Thyroid gland (tissue), 4 donors: Measurements from ENCODE around the gene ZNF107. TPM values are rescaled to one million over a fixed set of nuclear protein-coding genes. Genes with fewer than 3 reads are reported as not detected.

Source experiments
- DNase-seq, 2 donors: peaks; one replicate each; pipeline ENCODE4 v3.0.0-alpha.2; 2019
- H3K27ac ChIP-seq, 3 donors: fragments of 200-600 bp; sonication (generic); 1 replicate in 2 of 3; 2 replicates in 1 of 3; pipeline ENCODE4 v1.5.1; 2016 to 2019; ENCODE audit warnings: mild to moderate bottlenecking in 1 of 3, moderate library complexity in 1 of 3
- H3K27me3 ChIP-seq: fragments of 200-600 bp; sonication (generic); one replicate; pipeline ENCODE4 v1.5.1; 2019
- H3K36me3 ChIP-seq, 2 donors: fragments of 200-600 bp; sonication (generic); one replicate each; pipeline ENCODE4 v1.5.1; 2016 to 2019
- H3K4me1 ChIP-seq, 2 donors: fragments of 200-600 bp; sonication (generic); one replicate each; pipeline ENCODE4 v1.5.1; 2017 to 2019
- H3K4me3 ChIP-seq, 3 donors: fragments of 200-600 bp; sonication (generic); replicated peaks in 1 of 3; 1 replicate in 2 of 3; 2 replicates in 1 of 3; pipeline ENCODE4 v1.5.1; 2016; ENCODE audit warnings: mild to moderate bottlenecking in 1 of 3
- H3K9me3 ChIP-seq: fragments of 200-600 bp; sonication (generic); one replicate; pipeline ENCODE4 v1.5.1; 2017
- POLR2A ChIP-seq, 2 donors: fragments of 450-650 bp; IDR thresholded peaks; one replicate each; pipeline ENCODE4 v1.6.1; 2017; ENCODE audit warnings: antibody characterized with exemption in 2 of 2, mild to moderate bottlenecking in 2 of 2, moderate library complexity in 1 of 2
- WGBS, 2 donors: methylation state at CpG; one replicate each; pipeline ENCODE4 v1.1.5; 2017; 5-methylcytosine and 5-hydroxymethylcytosine counted together
- intact Hi-C: fragments of 100-400 bp; cut with DNase I; formaldehyde crosslinking; loops from one replicate; pipeline ENCODE4 v1.15.1; 2023
- microRNA-seq: library from miRNA; unstranded; fragments of <30 nt; microRNA quantifications from one replicate; pipeline ENCODE4, GENCODE V29; 2016
- small RNA-seq: library from RNA; depleted of rRNA; stranded (forward); fragments of <200 nt; gene quantifications from one replicate; pipeline ENCODE3, GENCODE V24; 2016
- total RNA-seq, 4 donors: library from RNA; depleted of rRNA; stranded (reverse); fragments of >200 nt; gene quantifications; one replicate each; pipeline ENCODE4 v1.2.3, GENCODE V29; 2016
- TF ChIP-seq, protein P1 (sequence below), 6 experiments: fragments of 200-600 bp in 3 of 6; fragments of 450-650 bp in 3 of 6; sonication (generic) in 3 of 6; IDR thresholded peaks; one replicate each; pipeline ENCODE4 v1.5.1; 2016 to 2019; ENCODE audit warnings: antibody characterized with exemption in 6 of 6, mild to moderate bottlenecking in 2 of 6, inconsistent platforms in 1 of 6, moderate library complexity in 1 of 6

ZNF107 gene
- total RNA-seq, 4 donors from 2014 or later, result 8.5 to 16.4 (median 12.9) TPM

DNA sequence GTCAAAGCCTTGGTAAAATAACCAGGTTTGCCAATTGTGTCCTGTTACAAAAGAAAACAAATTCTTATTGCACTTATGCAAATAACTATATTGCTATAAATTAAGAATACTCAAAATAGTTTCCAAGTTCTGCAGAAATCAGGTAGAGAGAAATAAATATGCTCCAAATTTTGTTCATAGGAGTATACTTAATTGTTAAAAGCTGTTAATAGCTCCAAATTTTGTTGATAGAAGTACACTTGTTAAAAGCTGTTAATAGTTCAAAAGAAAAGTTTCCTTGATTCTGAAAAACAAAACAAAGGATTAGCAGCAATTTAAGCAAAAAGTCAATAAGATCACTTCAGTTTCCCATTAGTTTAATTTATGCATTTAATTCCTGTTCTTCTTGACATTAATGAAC is 81.9 kb downstream of the ZNF107 start:
- no peak overlapping the region for H3K27ac ChIP-seq
- TF ChIP-seq POLR2A (IDR thresholded peaks at IDR 0.05), result no peak
- TF ChIP-seq, protein P1, sequence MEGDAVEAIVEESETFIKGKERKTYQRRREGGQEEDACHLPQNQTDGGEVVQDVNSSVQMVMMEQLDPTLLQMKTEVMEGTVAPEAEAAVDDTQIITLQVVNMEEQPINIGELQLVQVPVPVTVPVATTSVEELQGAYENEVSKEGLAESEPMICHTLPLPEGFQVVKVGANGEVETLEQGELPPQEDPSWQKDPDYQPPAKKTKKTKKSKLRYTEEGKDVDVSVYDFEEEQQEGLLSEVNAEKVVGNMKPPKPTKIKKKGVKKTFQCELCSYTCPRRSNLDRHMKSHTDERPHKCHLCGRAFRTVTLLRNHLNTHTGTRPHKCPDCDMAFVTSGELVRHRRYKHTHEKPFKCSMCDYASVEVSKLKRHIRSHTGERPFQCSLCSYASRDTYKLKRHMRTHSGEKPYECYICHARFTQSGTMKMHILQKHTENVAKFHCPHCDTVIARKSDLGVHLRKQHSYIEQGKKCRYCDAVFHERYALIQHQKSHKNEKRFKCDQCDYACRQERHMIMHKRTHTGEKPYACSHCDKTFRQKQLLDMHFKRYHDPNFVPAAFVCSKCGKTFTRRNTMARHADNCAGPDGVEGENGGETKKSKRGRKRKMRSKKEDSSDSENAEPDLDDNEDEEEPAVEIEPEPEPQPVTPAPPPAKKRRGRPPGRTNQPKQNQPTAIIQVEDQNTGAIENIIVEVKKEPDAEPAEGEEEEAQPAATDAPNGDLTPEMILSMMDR (IDR thresholded peaks at IDR 0.05), result no peak
- no peaks in the 10 kb centered on the region for H3K9me3 ChIP-seq
- H3K4me3 ChIP-seq, result no peak overlapping the region
- no peaks in the 10 kb centered on the region for H3K4me1 ChIP-seq
- intact Hi-C loops, result no loop called here
- no peaks in the 10 kb centered on the region for H3K27me3 ChIP-seq
- H3K36me3 ChIP-seq, result no peaks in the 10 kb centered on the region
- no peak for DNase-seq

DNA sequence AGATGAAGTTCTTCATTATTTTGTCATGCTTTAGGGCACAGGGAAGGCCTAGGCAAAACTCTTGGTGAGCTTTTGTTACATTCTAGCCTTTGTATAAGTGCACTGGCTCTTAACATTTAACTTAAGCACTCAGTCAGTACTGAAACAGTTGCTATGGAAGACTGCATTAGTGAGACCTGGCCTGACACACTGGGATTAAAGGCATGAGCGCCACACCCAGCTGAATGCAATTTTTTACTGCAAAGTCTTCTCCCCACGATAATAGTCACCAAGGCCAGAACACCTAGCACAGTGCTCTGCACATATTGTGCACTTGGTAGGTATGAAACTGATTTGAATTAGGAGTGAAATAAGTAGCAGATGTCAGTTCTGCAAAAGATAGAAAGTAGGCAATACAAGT is 87.1 kb downstream of the ZNF107 start:
- H3K4me1 ChIP-seq, result no peaks in the 10 kb centered on the region
- no peaks in the 10 kb centered on the region for H3K9me3 ChIP-seq
- H3K27me3 ChIP-seq, result no peaks in the 10 kb centered on the region
- no peak overlapping the region for H3K27ac ChIP-seq
- WGBS, 2 donors, result 85 to 89% methylated on average over 2 of the region's 2 CpGs
- no peak for DNase-seq
- intact Hi-C loops, result no loop called here
- TF ChIP-seq, protein P1 (IDR thresholded peaks at IDR 0.05), result no peak
- TF ChIP-seq POLR2A (IDR thresholded peaks at IDR 0.05), result no peak
- H3K4me3 ChIP-seq, result no peak overlapping the region
- H3K36me3 ChIP-seq, result no peaks in the 10 kb centered on the region

- no peaks in the 10 kb centered on the region for H3K36me3 ChIP-seq
- DNase-seq, result no peak
- intact Hi-C loops, result no loop called here
- H3K27ac ChIP-seq, result no peak overlapping the region
- TF ChIP-seq POLR2A (IDR thresholded peaks at IDR 0.05), result no peak
- TF ChIP-seq, protein P1 (IDR thresholded peaks at IDR 0.05), result no peak
- no peaks in the 10 kb centered on the region for H3K9me3 ChIP-seq
- H3K27me3 ChIP-seq, result no peaks in the 10 kb centered on the region
- WGBS, 2 donors, result 90 to 97% methylated on average over 3 of the region's 3 CpGs
- H3K4me3 ChIP-seq, result no peak overlapping the region
- H3K4me1 ChIP-seq, result no peaks in the 10 kb centered on the region
These were observed 89.9 kb downstream of the ZNF107 start for GRCh38 chr7:64755865-64756264.

- TF ChIP-seq, protein P1 (IDR thresholded peaks at IDR 0.05), result no peak
- TF ChIP-seq POLR2A (IDR thresholded peaks at IDR 0.05), result no peak
- 58 to 70% methylated on average over 3 of the region's 3 CpGs for WGBS, 2 donors
- intact Hi-C loops, result no loop called here
- no peak for DNase-seq
- no peaks in the 10 kb centered on the region for H3K4me1 ChIP-seq
- no peak overlapping the region for H3K4me3 ChIP-seq
- H3K36me3 ChIP-seq, result no peaks in the 10 kb centered on the region
- H3K9me3 ChIP-seq, result no peaks in the 10 kb centered on the region
- no peaks in the 10 kb centered on the region for H3K27me3 ChIP-seq
- no peak overlapping the region for H3K27ac ChIP-seq
These were observed 92.2 kb downstream of the ZNF107 start for GRCh38 chr7:64758151-64758550.

Small RNA genes within 50 kb of the gene (microRNA-seq; reads per million reads assigned to microRNA genes)
- not detected for gene MIR6839

Small RNA genes within 50 kb of the gene (small RNA-seq; reads per million reads assigned to genes)
- not detected for gene MIR6839

Other genes starting within 250 kb of the ZNF107 start
- 10 to 100 TPM; 72.4 to 86.1 (median 84.1) TPM for gene ZNF680, start 103.1 kb upstream of the ZNF107 start, total RNA-seq
- 10 to 100 TPM; 13.3 to 30.5 (median 21.8) TPM for gene ZNF138, start 128.3 kb downstream of the ZNF107 start, total RNA-seq
- gene ZNF273, start 237.1 kb downstream of the ZNF107 start, total RNA-seq, result 10 to 100 TPM; 13.7 to 22.9 (median 18.3) TPM